ENCODE data around the gene GRAMD4. TPM values are rescaled to one million over a fixed set of nuclear protein-coding genes. Genes with fewer than 3 reads are reported as not detected.

The GRAMD4 gene
- total and polyA plus RNA-seq, 12 donors = 15.0 to 241 (median 79.4) TPM

DNA sequence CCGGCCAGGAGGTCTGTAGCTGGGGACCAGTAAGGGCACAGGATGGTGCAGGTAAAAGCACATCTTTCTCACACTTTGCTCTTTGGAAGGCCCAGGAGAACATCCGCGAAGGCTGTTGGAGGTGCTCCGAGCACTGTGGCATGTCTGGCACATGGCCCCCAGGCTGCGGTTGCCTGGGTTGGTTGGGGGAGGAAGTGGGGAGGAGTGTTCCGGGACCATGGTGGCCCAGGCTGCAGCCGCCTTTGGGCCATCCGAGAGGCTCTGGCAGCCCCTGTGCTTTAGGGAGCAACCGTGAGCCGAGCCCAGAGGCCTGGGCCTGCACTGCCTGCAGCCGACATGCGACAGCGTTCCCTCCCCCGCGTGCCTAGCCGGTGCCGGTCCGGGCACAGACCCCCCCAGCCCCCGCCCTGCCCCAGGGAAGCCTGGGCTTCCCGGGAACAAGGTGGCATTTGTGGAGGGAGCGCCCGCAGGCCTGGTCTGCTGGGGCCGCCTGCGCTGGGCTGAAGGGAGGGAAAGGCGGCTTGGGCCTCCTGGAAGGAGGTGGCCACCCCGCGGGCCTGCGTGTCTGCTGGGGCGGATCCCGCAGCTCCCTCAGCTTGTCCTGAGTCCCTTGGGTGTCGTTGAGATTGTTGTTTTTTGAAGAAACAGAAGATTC, 57.9 kb downstream of the GRAMD4 start:
- TF ChIP-seq, protein P1, sequence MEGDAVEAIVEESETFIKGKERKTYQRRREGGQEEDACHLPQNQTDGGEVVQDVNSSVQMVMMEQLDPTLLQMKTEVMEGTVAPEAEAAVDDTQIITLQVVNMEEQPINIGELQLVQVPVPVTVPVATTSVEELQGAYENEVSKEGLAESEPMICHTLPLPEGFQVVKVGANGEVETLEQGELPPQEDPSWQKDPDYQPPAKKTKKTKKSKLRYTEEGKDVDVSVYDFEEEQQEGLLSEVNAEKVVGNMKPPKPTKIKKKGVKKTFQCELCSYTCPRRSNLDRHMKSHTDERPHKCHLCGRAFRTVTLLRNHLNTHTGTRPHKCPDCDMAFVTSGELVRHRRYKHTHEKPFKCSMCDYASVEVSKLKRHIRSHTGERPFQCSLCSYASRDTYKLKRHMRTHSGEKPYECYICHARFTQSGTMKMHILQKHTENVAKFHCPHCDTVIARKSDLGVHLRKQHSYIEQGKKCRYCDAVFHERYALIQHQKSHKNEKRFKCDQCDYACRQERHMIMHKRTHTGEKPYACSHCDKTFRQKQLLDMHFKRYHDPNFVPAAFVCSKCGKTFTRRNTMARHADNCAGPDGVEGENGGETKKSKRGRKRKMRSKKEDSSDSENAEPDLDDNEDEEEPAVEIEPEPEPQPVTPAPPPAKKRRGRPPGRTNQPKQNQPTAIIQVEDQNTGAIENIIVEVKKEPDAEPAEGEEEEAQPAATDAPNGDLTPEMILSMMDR (IDR thresholded peaks at IDR 0.05) = no peak
- no peak for TF ChIP-seq POLR2A (IDR thresholded peaks at IDR 0.05)
- intact Hi-C loops (cut with DNase I) = no loop called here
- H3K4me1 ChIP-seq (replicated peaks in 1 of 2) = no peaks in the 10 kb centered on the region
- H3K9me3 ChIP-seq (replicated peaks in 1 of 3) = no peaks in the 10 kb centered on the region
- peaks cover 0 to 36% of the 10 kb centered on the region in 2 donors for H3K36me3 ChIP-seq (replicated peaks in 1 of 2)
- H3K27ac ChIP-seq = no peak overlapping the region
- 92 to 94% (median 93%) methylated on average over 15 to 31 of the region's 31 CpGs for WGBS, 4 donors
- H3K4me3 ChIP-seq = no peak overlapping the region
- no peaks in the 10 kb centered on the region for H3K27me3 ChIP-seq
- DNase-seq = no peak

DNA sequence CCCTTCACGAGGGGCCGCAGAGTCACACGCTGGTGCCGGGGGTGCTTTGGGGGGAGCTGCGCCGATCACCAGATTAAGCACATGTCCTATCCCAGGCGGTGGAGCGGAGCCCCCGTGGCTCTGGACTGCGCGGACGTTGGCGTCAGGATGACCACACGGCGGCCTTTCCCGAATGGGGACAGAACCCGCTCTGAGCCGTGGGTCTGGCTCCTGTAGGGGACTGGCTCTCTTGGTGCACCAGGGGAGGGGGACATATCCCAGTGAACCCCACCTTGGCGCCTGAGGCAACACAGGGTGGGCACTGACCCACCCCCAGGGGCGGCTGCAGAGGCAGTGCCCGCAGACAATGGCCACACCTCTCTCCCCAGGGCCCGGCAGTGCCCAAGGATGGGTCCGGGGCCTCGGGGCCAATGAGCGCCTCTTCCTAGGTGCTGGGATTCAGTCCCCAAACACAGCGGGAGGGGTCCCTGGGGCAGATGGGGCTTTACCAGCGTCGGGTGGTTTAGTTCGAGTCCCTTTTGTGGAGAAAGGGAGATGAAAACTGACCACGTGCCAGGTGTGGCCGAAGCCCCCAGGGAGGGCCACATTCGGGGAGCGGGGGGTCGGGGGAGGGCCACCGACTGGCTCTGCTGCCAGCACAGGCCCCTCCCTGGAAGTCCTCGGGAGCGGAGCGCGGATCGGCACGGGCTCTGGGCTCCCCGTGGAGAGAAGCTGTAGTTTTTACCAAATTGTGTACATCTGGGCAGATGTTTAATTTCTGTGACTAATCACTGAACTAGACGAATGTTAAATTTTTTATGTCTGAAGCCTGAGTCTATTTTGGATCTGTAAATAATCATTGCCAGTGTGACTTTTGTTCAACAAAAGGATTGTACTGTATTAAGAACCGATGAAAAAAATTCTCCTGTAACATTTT, 58.9 kb downstream of the GRAMD4 start:
- H3K4me3 ChIP-seq = no peak overlapping the region
- H3K27ac ChIP-seq = no peak overlapping the region
- DNase-seq = no peak

DNA sequence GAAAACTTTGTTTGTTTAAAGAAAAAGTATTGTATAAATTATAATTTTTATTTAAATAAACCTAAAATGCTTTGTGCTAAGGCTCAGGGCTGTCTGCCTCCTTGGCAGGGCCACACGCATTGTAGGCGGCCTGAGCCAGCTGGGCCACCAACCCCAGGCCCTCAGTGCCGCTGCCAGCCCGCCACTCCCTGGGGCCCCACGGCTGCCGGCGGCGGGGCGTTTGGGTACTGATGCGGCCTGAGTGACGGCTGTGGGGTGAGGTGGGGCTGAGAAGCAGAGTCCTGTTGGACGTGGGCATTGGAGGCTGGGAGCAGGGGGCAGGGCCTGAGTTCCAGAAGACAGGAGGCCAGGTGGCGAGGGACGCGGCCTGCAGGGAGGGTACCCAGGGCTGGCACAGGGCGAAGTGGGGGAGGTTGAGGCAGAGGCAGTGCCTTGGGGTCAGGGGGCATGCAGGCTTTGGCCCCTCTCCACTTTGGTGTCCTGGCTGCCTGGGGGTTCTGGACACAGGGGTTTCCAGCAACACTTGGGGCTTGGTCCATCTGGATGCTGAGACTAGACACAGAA, 59.6 kb downstream of the GRAMD4 start:
- intact Hi-C loops (cut with DNase I) = no loop called here
- Histone ChIP-seq H3K27me3 (no peaks in the 10 kb centered on the region), H3K27ac (no peak overlapping the region), H3K4me3 (no peak overlapping the region), H3K9me3 (replicated peaks in 1 of 3) (no peaks in the 10 kb centered on the region), H3K4me1 (replicated peaks in 1 of 2) (no peaks in the 10 kb centered on the region), H3K36me3 (replicated peaks in 1 of 2) (peaks cover 0 to 19% of the 10 kb centered on the region in 2 donors)
- no peak for DNase-seq
- 85 to 91% (median 88%) methylated on average over 15 to 16 of the region's 16 CpGs for WGBS, 4 donors
- TF ChIP-seq, protein P1 (IDR thresholded peaks at IDR 0.05) = no peak
- no peak for TF ChIP-seq POLR2A (IDR thresholded peaks at IDR 0.05)

More for the DNA sequence above, 58.9 kb downstream of the GRAMD4 start:
- Histone ChIP-seq H3K9me3 (replicated peaks in 1 of 3) (no peaks in the 10 kb centered on the region), H3K4me1 (replicated peaks in 1 of 2) (no peaks in the 10 kb centered on the region), H3K36me3 (replicated peaks in 1 of 2) (peaks cover 0 to 27% of the 10 kb centered on the region in 2 donors), H3K27me3 (no peaks in the 10 kb centered on the region)
- TF ChIP-seq, protein P1 (IDR thresholded peaks at IDR 0.05) = no peak
- no peak for TF ChIP-seq POLR2A (IDR thresholded peaks at IDR 0.05)
- intact Hi-C loops (cut with DNase I) = no loop called here
- WGBS, 4 donors = 86 to 93% (median 91%) methylated on average over 38 to 44 of the region's 44 CpGs

DNA sequence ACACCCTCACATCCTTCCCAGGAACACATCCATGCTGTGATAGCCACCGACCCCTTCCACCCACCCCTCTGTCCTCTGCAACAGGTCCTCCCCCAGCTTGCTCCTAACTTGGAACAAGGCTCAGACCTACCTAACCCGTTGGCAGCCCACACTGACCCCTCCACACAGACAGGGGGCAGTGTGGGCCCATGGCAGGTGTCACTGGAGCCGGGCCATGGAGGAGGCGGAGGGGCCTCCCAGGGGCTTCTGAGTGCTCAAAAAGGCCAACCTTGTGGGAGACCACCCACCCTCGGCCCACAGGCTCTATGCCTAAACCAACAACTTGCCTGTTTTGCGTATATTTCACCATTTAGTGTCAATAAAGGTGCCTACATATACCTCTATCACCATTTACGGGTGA, 60.8 kb downstream of the GRAMD4 start:
- no peak for DNase-seq
- Histone ChIP-seq H3K27me3 (no peaks in the 10 kb centered on the region), H3K36me3 (replicated peaks in 1 of 2) (peaks cover 0 to 12% of the 10 kb centered on the region in 2 donors), H3K27ac (no peak overlapping the region), H3K9me3 (replicated peaks in 1 of 3) (no peaks in the 10 kb centered on the region), H3K4me1 (replicated peaks in 1 of 2) (peaks cover 4 to 5% of the 10 kb centered on the region in 2 donors), H3K4me3 (no peak overlapping the region)
- 81 to 91% (median 84%) methylated on average over 6 to 7 of the region's 7 CpGs for WGBS, 4 donors
- intact Hi-C loops (cut with DNase I) = no loop called here
- no peak for TF ChIP-seq POLR2A (IDR thresholded peaks at IDR 0.05)
- TF ChIP-seq, protein P1 (IDR thresholded peaks at IDR 0.05) = peak in 1 of 6 experiments; percentile 28
